Umbilical cord (tissue), 2 donors: ENCODE results near the gene RNF38. TPM values are rescaled to one million over a fixed set of nuclear protein-coding genes. Genes with fewer than 3 reads are reported as not detected.
"Not testable (repeated sequence)": the region's sequence is repeated elsewhere in the genome, so short reads cannot be mapped to it uniquely, and the experiment has no call there.

Experiments
- DNase-seq: peaks from one replicate; pipeline ENCODE4 v3.0.0-alpha.2; 2015; ENCODE audit warnings: low spot score
- total RNA-seq: library from RNA; depleted of rRNA; stranded (reverse); fragments of >200 nt; gene quantifications from one replicate; pipeline ENCODE4 v1.2.3, GENCODE V29; 2014; ENCODE audit warnings: low replicate concordance; ENCODE audit not compliant: insufficient read depth

RNF38 gene
- total RNA-seq, 1 donor from 2014 or later = 20.2 TPM

DNA sequence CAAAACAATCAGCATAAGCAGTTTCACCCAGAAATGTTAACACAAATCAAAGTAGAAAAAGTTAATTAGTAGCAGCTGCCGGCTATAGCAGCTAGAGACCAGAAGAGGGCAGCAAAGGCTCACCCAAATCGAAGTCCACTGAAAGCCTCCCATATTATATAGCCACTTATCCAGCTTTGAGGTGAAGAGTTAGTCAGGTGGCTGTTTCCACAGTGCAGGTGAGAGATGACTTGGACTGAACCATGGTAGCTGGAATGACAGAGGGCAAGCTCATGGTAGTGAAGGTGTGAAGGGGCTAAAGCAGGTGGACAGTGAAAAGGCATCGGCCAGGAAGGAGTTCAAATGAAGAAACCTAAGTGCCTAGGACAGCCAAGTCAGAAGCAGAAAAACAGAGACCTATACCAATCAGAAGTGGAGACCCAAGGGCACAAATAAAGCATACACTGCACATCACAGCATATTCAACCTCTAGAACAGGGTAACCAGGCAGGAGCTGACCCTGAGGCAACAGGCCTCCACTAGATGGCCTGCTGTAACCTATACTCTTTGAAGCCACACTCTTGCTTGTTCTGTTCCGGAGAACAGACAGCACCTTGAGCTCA, 7.2 kb upstream of the RNF38 start:
- DNase-seq = peak; percentile 70

DNA sequence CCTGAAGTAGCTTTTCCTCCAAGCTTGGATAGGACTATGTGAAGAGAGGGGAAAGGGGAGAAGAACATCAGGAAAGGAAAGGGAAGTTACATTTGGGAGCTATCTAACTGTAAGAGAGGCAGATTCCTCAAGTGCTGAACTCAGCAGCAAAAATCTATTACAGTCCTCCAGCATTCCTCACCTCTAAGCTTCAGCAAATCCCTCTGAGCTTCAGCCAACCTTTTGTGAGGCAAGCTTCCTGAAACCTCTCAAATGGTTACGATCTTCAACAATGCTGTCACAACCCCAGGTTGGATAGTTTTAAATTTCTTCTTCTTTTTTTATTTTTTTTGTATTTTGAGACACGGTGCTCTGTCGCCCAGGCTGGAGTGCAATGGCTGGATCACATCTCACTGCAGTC, 2.5 kb upstream of the RNF38 start:
- peak; percentile 66 for DNase-seq

DNA sequence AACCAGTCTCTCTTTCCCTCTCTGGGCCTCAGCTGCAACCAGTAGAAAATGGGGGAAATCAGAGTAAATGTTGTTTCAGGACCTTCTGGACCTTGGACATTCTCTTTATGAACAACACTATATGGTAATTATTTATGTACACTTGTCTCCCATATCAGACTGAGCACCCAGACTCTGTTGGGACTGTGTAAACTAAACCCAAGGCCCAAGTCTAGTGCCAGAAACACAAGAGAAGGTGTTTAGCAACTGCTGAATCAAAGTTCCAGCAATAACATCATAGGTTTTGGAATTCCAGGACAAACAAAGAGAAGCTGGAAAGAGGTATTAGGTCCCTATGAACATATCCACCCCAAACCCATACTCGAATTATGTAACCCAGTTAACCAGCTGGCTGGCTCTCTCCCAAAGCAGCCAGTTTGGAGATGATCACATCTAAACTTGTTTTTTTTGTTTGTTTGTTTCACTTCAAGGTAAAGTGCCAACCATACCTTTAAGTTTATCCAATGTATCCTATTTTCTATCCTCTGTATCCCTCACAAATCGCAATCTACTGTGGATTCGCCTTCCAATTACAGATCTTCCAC, 1.9 kb upstream of the RNF38 start:
- DNase-seq = no peak

DNA sequence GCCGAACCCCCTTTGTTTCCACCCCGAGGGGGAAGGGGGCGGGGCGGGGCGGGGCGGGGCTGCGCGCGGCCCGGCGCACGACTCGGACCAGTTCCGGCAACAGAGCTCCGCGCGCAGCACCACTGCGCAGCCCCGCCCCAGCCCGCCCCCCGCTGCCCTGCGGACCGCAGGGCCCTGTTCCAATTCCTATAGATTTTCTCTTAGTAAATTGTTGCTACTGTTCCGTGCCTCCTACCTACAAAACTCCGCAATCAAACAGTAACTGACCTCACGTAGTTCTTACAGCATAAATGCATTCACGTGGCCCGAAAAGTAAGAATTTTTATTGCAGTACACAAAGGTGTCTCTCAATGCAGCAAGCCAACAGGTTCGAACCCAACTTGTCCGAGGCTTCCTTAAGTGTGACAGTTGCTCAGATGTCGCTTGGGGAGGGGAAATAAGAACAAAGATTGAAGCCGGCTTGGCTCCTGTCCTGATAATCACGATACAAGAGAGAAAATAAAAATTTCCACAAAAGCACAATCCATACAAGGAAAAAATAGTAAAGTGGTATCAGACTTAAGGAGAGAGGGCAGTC, 1.2 kb upstream of the RNF38 start:
- DNase-seq = peak; percentile 84

DNA sequence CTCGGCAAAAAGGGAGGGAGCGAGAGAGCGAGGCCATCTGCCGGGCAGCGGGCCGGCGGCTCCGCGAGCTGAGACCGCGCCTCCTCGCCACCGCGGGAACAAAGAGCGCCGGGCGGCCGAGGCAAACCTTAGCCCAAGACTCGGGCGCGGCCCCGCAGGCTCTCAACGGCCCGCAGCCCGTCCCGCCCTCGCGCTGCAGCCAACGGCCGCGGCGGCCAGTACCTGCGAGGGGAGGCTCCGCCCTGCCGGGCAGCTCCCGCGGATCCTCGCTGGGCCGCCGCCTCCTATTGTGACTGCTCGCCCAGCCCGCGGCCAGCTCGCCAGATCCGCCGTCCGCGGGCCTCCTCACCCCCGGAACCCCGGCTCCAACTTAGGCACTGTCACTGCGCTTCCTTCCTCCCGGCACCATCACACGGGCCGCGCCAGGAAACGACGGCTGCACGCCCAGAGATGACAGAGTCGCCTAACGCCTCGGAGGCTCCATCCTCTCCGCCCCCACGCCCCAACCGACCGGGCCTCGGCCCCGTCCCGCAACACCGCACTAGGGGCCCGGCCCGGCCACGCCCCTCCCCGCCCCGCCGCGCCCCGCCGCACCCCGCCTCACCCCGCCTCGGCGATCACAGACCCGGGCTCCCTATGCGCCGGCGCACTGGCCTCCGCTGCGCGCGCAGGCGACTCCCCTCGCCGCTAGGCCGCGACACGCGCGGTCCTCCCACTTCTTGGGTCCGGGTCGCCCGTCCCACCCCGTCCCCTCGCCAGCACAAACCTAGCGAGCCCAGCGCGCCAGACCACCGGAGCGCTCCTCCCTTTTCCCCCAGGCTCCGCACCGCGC, 479 bp upstream of the RNF38 start:
- peak; percentile 89 for DNase-seq

DNA sequence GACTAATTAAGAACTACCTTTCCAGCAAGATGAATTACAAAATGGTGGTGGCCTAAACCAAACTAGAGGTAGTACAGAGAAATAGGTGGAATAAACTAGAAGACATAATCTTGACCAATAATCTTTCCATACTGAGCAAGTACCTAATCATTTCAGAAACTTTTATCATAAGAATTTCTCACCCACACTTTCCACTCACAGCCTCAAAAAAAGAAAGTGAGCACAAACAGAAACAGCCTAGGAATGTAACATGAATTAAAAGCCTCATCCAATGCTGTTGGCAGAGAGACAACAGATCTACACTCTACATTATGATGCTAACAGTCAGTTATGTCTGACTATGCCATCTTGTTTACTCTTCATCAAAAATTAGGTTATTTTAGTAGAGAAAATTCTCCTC, 1.3 kb downstream of the RNF38 start:
- peak; percentile 25 for DNase-seq

DNA sequence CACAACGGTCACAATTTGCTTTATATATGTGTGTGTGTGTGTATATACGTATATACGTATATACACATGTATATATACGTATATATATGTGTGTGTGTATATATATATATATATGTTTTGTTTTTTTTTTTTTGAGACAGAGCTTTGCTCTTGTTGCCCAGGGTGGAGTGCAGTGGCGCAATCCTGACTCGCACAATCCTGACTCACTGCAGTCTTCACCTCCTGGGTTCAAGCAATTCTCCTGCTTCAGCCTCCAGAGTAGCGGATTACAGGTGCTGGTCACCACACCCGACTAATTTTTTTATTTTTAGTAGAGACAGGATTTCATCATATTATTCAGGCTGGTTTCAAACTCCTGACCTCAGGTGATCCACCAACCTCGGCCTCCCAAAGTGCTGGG, 3.1 kb downstream of the RNF38 start:
- DNase-seq = no peak

DNA sequence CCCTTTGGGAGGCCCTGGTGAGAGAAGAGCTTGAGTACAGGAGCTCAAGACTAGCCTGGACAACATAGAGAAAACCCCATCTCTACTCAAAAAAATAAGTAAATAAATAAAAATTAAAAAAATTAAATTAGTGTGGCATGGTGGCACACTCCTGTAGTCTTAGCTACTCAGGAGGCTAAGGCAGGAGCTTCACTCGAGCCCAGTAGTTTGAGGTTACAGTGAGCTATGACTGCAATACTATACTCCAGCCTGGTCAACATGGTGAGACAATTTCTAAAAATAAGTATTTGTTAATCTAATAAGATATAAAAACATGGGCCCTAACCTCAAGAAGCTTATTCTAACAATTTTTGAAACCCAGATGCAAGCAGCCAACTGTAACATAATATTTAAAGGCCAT, 7.6 kb downstream of the RNF38 start:
- DNase-seq = no peak

DNA sequence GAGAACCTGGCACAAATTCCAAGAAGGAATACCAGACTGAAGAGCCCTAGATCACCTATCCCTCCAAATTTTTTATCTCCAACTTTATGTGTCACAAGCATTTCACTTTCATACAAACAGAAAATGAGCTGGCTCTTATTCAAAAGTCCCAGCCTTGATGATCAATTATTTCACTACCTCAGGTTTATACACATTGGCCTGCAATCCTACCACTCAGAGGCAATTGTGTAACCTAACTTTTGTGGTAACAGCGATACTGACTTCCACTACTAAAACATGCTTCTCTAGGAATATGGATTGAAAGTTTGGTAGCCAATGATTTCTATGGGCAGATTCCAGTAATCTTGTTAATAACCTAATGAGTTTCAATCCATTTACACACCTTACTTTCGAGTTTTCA, 10.5 kb downstream of the RNF38 start:
- no peak for DNase-seq

DNA sequence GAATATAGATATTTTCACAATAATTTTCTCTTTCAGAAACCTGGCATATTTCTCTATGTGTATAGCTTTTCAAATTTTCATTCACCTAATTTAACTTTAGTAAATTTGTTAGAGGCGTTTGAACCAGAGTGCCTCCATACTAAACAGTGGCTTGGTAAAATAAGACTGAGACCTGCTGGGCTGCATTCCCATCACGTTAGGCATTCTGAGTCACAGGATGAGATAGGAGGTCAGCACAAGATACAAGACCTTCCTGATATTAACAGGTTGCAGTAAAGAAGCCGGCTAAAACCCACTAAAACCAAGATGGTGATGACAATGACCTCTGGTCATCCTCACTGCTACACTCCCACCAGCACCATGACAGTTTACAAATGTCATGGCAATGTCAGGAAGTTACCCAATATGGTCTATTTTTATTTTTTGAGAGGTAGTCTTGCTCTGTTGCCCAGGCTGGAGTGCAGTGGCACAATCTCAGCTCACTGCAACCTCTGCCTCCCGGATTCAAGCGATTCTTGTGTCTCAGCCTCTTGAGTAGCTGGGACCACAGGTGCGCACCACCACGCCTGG, 13.6 kb downstream of the RNF38 start:
- not testable (repeated sequence) for DNase-seq

DNA sequence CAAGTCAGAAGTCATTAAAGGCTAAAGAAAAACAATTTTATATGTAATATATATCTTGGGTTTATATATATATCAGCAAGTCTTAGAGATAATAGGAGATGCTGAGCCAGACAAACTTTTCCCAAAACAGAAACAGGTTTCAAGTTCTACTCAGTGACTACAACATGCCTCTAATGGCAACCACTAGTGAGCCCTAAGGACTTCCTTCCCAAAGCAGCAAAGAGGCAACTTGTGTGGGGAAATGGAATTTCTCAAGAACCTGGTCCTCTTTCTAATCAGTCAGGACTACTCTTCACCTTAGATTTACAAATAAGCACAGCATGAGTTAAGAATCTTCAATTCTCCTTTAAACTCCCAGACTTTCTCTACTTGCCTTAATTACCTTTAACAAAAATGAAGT, 17.6 kb downstream of the RNF38 start:
- no peak for DNase-seq

DNA sequence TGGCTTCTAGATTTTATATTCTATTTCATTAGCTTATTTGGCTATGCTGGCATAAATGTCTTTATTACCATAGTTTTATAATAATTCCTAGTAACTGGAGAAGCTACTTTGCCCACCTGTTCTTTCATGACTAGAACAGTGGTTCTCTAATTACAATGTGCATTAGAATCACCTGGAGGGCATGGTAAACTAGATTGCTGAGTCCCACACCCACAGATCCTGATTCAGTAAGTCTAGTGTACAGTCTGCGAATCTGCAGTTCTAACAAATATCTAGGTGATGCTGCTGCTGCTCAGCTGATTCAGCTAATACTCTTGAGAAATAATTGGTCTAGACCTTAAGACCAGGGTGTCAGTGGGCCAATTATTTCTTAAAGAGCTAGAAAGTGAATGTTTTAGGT, 35.5 kb downstream of the RNF38 start:
- no peak for DNase-seq

DNA sequence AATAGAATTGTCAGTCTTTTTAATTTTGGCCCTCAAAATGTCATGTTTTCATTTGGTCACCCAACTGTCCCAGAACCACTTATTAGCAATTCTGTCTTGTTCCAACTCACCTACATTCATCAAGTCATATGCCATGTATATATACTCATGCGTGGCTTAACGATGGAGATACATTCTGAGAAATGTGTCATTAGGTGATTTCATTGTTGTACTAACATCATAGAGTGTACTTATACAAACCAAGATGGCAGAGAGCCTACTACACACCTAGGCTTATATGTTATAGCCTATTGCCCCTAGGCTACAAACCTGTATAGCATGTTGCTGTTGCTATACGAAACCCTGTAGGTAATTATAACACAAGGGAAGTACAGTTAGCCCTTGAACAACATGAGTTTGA, 36.6 kb downstream of the RNF38 start:
- no peak for DNase-seq

DNA sequence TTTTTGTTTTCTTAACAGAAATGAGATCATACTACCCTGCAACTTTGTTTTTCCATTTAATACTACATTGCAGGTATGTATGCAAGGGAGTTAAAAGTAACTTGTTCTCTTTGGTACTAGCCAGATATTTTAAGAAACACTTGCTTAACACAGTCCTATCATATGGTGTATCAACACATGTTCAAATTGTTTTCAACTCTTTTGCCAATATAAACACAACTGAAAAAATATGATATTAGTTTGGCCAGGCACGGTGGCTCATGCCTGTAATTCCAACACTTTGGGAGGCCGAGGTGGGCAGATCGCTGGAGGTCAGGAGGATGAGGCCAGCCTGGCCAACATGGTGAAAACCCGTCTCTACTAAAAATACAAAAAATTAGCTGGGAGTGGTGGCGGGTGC, 41.6 kb downstream of the RNF38 start:
- DNase-seq = no peak

DNA sequence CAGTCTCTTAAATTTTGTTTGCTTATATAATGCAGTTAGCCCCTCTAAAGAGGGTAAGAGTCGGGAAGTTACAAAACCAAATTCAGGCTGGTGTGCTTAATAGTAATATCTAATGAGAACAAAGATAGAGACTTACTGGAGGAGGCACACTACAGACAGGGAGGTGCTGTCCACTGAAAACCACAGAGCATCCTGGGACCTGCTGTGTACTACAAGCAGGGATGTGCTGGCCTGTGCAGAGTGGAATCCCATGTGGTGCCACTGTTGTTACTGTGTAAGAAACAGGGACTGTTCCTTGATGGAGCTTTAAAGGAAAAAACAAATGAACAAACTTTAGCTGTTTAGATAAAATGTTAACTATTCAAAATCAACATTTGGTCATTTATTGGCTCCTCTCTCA, 42.4 kb downstream of the RNF38 start:
- no peak for DNase-seq

DNA sequence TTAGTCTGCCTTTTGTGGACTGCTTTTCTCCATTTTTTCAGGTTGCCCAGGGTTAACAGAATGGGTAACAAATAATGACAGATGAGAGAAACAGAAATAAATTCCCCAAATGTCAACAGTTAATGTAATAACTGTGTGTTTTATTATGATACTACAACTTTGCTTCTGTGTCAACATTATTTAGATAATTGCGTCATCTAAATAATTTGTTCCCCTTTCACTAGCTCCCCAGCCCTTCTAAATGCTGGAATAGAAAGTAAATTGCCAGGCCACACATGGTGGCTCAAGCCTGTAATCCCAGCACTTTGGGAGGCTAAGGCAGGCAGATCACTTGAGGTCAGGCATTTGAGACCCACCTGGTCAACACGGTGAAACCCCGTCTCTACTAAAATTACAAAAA, 53.5 kb downstream of the RNF38 start:
- DNase-seq = no peak

DNA sequence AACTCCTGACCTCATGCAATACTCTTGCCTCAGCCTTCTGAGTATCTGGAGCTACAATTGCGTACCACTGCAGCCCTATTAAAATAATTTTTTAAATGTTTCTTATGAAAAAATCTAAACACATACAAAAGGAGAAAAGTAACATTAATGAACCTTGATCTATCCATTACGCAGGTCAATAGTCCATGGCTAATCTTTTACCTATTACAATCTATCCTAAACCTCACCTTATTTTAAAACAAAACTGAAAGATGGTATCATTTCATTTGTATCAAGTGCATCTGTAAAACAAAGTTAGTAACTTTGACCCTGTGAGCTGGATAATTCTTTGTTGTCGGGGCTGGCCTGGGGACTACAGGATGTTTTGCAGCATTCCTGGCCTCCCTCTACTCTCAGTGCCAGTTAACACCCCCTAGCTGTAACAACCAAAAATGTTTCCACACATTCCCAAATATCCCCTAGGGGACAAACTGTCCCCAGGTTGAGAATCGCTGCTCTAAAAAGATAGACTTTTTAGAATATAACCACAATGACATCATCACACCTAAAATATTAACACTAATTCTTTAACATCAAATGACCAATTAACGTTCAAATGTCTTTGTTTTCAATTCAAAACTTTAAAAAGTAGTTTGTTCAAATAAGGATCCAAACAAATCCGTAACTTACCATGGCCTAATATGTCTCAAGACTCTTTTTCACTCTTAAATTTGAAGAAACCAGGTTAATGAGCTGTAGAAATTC, 54.8 kb downstream of the RNF38 start:
- DNase-seq = no peak

DNA sequence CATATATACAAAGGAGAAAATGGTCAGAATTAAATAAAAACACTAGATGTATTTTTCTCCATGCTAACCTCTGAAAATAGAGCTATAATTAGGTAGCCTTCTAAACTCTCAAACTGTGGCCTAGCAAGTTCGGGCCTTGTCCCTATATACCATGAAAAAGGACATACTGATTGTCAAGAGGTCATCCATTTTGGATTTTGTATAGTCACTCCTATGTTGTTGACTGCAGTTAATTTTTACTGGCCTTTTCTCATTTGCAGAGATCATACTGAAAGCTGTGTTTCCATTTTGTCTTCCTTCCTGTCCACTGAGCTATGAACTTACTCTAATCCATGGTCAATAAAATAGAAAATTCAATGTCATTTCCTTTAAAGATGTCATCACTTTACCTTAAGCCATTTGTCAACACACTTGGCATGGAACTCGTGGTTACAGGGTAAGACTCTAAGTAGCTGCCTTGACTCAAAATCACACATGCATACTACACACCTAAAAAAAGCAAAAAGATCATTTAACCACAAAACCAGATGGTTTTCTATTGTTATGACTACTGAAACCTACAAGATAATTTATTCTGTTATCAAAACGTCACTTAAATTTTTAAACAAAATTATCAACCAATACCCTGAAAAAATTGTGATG, 58.0 kb downstream of the RNF38 start:
- no peak for DNase-seq

DNA sequence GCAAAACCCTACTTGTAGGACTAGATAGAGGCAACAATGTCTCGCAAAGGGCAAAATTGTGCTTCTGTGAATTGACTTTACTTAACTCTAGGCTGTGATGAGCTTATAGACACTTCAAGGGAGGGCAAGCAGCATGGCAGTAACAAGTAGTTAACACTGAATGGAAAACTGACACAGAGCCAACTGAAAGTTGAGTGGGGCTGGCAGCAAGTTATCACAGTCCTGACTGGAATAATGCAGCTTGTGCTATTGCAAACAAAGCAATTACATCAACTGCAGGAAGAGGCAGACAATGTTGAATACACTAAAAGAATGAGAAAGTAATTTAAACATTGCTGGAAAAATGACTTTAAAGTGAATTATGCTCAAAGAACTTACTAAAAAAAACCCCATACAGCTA, 62.2 kb downstream of the RNF38 start:
- DNase-seq = no peak

DNA sequence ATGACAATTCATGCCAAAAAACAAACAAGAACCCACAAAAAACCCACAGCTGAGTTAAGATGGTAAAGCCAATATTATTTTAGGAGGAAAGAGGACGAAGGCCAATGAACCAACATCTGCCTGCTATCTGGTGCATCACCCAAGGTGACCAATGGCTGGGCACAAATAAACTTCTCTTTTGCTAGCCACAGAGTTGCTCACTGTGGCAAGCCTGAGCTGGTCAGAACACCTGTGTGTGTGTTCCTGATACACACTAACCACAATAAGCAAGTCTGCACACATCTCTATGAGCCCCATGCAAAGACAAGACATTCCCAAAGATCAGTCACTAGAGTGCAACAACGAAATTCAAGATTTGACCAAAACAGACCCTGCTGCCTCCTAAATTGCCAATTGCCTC, 63.1 kb downstream of the RNF38 start:
- DNase-seq = no peak
